GM18505 (cell line): ENCODE results near the gene BRD3.
"Not testable (repeated sequence)": the region's sequence is repeated elsewhere in the genome, so short reads cannot be mapped to it uniquely, and the experiment has no call there.

ENCODE experiments used
- ATAC-seq: cut with Tn5 transposase; IDR thresholded peaks from one replicate; pipeline ENCODE4 v1.9.1; 2021; ENCODE audit not compliant: unreplicated experiment
- POLR2A ChIP-seq: IDR thresholded peaks from 4 replicates; pipeline ENCODE4 v1.6.1; 2011; ENCODE audit warnings: borderline replicate concordance; ENCODE audit not compliant: insufficient read depth, insufficient read length; ENCODE audit errors: extremely low read depth

The BRD3 gene

DNA sequence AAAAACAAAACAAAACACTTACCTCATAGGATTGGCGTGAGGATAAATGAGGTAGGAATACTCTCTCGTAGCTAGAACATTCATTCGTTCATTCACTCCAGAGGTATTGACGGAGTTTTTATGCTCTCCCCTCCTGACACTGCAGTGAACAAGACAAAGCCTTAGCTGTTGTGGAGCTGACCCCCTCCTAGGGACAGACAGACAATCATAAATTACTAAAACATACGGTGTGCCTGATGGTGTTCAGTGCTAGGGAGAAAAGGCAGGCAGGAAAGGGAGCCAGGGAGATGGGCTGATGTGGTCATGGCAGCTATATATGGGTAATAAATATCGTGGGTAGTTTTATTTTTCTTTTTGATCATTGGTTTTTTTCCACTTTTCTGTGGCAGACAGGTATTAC is 5.7 kb upstream of the BRD3 start:
- no peak for ATAC-seq
- TF ChIP-seq POLR2A, result no peak

- ATAC-seq, result not testable (repeated sequence)
These were observed 4.9 kb upstream of the BRD3 start for GRCh38 chr9:134072683-134073082.

DNA sequence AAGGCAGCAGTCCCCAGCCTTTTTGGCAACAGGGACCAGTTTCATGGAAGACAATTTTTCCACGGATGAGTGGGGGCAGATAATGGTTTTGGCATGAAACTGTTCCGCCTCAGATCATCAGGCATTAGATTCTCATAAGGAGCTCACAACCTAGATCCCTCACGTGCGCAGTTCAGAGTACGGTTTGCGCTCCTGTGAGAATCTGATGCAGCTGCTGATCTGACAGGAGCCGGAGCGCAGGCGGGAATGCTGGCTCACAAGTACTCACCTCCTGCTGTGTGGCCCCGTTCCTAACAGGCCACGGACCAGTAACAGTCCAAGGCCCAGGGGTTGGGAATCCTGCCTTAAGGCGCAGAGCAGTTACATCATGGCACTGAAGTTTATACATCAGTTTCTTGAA is 3.3 kb upstream of the BRD3 start:
- TF ChIP-seq POLR2A, result no peak
- ATAC-seq, result no peak

DNA sequence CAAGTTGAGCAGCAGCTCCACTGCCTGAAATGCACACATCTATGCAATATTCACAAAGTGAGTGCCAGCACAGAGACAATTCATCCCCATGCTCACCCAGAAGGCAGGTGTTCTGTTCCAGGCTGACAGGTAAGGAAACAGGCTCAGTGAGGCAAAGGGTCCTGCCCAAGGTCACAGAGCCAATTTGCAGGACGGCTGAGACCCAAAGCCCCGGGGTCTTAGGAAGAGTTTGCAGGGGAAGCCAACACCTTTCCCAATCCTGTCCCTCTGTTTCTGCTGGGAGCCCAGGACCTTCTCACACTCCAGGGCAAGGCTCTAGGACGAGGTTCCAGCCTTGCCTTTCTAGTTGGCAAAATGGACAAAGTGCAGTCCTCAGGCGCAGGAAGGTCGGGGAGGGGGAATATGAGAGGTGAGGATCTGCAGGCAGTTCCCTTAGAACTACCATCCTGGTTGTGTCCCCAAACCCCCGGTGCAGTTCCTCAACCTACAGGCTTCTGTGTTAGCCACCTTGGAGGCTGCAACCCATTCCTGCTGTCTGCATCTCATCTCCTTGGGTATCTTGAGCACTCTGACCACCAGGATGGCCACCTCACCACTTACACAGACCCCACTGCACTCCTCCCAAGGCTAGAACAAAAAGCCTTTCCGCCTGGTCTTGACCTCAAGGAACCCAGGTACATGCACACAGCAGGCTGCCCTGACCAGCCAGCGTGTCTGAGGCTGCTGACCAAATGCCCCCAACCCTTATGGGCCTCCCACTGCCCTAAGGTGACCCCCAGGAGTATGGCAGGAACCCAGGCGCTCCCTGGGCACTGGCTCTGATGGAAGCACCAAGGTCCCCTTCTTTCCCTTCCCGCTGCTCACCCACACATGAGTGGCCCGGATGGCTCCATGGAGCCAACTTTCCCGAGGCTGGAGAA is 1.9 kb upstream of the BRD3 start:
- ATAC-seq, result no peak
- TF ChIP-seq POLR2A, result no peak

GRCh38 chr9:134068744-134069479 is 1.1 kb upstream of the BRD3 start:
- no peak for ATAC-seq
- TF ChIP-seq POLR2A, result no peak

GRCh38 chr9:134066913-134067851 is 644 bp downstream of the BRD3 start:
- peak; percentile 14 for ATAC-seq
- TF ChIP-seq POLR2A, result no peak

- ATAC-seq, result no peak
- no peak for TF ChIP-seq POLR2A
These were observed 1.3 kb downstream of the BRD3 start for GRCh38 chr9:134066526-134066912.

DNA sequence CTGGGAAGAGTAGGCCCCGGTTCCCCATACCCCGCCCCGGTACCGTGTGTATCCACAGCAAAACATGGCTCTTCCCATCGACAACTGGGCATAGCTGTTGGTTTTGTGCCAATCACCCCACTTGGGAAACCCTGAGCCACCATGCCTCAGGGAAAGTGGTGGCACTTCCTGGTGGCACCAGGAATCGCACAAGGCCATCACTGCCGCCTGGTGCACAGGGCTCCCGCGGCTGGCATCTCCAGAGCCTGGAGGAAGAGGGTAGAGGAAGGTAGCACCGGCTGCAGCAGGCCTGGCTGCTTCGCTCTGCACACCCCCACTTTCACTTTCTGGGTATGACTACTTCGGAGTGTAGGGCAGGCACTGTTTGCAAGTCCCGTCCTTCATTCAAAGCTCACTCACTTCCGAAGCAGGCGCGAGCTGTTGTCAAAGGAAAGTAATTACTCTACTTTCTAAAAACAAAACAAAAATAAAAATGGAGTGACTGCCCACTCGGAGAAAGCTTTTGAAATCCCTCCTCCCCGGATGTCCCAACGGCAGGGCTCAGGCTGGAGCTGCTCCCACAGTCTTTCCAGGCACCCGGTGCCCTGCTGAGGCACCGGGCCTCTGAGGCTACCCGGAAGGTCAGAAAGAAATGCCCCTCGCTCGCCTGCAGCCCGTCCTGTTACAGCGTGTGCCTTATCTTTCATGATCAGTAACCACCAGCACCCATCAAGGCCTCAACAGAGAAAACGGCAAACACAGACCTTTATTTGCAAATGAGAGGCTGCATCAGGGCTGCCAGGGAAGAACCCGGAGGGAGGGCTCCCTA is 2.0 kb downstream of the BRD3 start:
- ATAC-seq, result no peak

GRCh38 chr9:134064711-134065110 is 3.1 kb downstream of the BRD3 start:
- ATAC-seq, result no peak
- TF ChIP-seq POLR2A, result no peak

More for the DNA sequence above, 2.0 kb downstream of the BRD3 start:
- TF ChIP-seq POLR2A, result peak; percentile 28

- ATAC-seq, result no peak
- TF ChIP-seq POLR2A, result no peak
These were observed 4.0 kb downstream of the BRD3 start for GRCh38 chr9:134063571-134064450.

DNA sequence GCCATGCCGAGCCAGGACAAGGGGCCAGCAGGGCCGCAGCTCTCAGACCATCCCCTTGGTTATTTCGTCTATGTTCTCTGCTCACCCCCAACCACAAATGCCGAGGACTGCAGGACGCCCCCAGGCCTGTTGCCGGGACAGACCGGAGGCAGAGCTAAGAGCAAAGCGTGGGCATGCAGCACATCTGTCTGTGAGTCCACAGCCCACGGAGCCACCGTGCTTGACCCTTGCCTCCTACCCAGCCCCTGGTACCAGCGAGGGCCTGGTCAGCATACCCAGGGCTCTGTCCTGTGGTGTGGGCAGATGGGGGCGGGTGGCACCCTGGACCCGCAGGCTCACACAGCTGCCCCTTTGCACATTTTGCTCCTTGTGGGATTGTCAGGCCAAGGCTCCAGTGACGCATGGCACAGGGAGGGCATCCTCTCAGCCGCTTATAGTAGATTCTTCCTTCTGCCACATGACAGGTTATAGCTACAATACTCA is 4.7 kb downstream of the BRD3 start:
- no peak for ATAC-seq
- TF ChIP-seq POLR2A, result no peak
